ENCODE measurements around the gene OR8B4.
"Not testable (repeated sequence)": the region's sequence is repeated elsewhere in the genome, so short reads cannot be mapped to it uniquely, and the experiment has no call there.

The OR8B4 gene, protein sequence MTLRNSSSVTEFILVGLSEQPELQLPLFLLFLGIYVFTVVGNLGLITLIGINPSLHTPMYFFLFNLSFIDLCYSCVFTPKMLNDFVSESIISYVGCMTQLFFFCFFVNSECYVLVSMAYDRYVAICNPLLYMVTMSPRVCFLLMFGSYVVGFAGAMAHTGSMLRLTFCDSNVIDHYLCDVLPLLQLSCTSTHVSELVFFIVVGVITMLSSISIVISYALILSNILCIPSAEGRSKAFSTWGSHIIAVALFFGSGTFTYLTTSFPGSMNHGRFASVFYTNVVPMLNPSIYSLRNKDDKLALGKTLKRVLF

DNA sequence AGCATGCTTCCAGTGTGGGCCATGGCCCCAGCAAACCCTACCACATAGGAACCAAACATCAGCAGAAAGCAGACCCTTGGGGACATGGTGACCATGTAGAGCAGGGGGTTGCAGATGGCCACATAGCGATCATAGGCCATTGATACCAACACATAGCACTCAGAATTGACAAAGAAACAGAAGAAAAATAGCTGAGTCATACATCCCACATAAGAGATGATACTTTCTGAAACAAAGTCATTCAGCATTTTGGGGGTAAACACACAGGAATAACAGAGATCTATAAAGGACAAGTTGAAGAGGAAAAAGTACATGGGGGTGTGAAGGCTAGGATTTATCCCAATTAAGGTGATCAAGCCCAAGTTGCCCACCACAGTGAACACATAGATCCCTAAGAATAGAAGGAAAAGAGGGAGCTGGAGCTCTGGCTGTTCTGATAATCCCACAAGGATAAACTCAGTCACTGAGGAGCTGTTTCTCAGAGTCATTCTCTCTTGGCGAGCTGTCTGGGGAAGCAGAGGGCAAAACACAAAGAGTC, at the start of gene OR8B4:
OR8B4 (minus strand) TSS at position 488 of the 538 bp plus-strand sequence; CDS start at position 488, 0 bp downstream.
- no peak for DNase-seq

DNA sequence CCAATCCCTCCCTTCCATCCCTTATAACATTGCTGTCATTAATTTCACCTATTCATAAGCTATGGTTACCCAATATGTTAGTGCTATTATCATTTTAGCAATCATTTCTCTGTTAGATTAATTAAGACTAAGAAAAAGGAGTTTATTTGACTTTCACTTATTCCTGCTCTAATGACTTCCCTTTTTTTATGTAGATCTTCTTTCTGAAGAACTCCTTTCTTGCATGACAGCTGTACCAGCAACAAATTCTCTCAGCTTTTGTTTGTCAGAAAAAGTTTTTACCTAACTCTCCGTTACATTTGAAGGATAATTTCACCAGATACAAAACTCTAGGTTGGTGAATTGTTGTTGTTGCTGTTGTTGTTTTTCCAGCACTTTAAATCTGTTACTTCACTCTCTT, 49.4 kb upstream of the OR8B4 start:
- no peak for DNase-seq

DNA sequence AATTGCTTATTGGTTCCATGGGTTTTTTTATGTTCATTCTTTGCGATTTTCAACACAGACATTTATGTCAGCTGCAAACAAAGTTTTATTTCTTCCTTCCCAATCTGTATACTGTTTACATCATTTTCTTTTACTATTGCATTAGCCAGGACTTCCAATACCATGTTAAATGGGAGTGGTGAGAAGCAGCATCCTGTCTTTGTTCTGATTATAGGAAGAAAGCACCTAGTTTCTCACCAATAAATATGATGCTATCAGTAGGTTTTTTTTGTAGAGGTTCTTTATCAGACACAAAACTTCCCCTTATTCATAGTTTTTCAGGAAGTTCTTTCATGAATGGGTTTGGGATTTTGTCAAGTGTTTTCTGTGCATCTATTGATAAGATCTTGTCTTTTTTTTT, 48.8 kb upstream of the OR8B4 start:
- no peak for DNase-seq

DNA sequence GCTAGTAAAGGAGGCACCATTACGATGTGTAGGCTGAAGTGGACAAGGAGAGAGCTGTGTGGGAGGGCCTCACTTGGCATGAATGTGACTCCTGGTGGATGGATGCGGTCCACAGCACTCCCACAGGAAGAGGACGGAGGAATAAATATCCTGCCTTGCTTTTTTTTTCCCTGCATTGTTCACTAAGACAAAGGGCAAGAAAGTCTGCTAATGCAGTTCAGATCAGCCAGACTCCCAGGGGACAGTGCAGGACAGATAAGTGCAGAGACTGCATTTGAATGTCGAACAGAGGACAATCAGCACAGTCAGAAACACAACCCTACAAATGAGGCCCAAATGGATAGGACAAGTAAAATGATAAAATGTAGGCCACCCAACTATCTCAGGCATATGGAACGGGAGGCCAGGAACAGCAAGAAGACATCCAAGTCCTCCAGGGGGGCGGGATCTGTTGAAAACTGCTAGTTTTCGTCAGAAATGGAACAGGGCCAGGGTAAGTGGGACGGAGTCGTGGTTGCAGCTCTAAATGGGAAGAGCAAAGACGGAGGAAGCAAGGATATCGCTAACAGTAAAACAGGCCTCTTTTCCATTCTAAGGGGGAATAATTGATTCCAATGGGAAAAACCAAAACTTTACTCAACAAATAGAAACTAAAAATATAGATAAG, 46.0 kb upstream of the OR8B4 start:
- DNase-seq, result no peak

DNA sequence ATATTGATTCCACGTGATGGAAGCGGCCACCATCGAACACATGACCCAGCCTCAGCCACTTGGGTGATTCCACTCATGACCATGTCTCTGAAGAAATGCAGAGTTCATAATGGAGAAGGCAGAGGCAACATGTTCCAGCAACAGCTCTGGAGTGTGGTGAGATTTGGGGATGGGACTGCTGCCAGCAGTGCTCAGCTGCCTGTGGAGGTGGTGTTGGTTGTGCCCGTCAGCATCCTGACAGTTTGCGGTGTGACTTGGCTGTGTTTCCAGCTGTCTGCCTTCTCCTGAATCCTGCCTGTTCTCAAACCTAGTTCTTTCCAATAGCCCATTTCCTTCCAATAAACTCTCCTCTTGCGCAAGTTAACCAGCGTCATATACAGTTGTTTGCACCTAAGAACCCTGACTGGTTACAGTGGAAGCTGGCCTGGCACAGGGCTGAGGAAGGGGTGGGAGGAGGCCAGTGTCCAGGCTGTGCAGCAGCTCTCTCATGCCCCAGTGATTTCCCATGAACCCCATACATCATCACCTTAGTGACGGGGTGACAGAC, 42.8 kb upstream of the OR8B4 start:
- DNase-seq, result no peak

DNA sequence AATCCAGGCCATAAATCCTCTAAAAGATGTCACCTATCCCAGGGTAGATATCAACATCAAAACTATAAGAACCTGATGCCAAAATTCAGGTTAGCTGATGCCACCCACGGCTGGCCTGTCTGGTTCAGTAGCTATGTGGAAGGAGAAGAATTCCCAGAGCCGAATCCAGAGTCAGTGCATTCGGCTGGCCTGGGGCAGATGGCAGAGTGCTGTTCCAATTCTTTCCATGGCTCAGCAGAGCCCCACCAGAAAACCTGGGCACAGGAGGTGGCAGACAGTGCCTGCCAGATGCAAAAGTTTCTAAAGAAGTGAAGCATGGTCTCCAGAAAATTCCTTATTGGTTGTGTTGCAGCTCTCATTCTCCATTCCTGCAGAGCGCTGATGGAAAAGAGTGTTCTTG, 40.7 kb upstream of the OR8B4 start:
- no peak for DNase-seq

DNA sequence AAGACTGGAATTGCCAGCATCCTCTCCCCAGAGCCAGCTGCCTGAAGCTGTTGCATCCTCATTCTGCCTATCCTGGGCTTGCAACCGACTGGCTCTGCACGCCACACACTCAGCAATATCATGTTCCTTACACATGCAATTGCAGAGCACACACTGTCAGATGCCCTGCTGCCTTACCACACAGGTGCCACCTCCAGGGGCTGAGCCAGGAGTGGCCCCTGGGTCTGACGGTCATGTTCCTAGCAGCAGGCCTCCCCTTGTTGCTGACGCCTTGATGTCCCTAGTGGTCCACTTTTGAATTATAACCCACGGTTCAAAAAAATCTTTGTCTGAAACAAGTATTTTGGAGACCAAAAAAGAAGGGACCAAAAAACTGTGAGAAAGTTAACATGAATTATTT, 39.3 kb upstream of the OR8B4 start:
- no peak for DNase-seq

DNA sequence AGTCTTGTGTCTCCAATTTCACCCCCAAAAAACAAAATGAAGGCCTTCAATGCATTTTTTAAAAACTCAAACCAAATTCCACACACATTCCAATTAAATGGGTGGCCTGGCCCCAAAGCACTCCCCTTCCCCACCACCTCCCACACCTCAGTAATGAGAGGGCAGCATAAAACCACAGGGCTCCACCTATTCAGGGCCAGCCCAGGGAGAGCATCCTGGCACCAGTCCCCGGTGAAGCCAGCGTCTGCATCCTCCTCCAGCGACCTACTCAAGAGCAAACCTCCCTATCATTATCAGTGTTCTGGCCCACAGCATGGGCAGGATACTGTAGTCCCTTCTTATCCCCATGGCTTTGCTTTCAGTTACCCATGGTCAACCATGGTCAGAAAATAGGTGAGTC, 38.7 kb upstream of the OR8B4 start:
- no peak for DNase-seq

DNA sequence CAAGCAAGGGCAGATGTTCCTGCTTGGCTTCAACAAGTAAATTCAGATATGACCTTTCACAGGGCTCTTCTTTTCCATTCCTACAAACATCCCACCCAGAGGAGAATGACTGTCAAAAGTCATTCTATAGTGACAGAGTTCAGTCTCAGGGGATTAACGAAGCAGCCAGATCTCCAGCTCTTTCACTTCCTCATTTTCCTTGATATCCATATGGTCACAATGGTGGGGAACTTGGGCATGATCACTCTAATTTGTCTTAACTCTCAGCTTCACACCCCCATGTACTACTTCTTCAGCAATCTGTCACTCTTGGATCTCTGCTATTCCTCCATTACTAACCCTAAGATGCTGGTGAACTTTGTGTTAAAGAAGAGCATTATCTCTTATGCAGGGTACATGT, 35.8 kb upstream of the OR8B4 start:
- DNase-seq, result no peak

DNA sequence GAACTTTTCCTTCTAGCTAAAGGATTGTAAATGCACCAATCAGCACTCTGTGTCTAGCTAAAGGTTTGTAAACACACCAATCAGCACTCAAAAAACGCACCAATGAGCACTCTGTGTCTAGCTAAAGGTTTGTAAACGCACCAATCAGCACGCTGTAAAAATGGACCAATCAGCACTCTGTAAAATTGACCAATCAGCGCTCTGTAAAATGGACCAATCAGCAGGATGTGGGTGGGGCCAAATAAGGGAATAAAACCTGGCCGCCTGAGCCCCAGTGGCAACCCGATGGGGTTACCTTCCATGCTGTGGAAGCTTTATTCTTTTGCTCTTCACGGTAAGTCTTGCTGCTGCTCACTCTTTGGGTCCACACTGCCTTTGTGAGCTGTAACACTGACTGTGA, 34.7 kb upstream of the OR8B4 start:
- not testable (repeated sequence) for DNase-seq

DNA sequence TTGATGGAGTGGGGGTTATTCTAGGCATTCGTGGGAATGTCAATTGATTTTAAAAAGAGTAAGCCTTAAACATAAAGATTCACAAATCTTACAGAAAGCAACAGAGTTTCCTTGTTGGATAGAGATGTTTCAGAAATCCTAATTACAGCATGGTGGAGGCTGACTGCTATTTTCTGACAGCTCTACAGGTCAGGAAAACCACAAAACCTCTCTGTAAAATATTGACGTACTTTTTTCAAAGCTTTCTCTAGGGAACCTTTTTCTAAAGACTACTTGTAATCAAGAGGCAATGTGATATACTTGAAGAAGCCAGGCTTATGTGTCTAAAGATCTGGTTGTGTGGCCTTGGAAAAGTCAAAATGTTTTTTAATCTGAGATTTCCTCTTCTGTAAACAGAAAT, 29.9 kb upstream of the OR8B4 start:
- no peak for DNase-seq

DNA sequence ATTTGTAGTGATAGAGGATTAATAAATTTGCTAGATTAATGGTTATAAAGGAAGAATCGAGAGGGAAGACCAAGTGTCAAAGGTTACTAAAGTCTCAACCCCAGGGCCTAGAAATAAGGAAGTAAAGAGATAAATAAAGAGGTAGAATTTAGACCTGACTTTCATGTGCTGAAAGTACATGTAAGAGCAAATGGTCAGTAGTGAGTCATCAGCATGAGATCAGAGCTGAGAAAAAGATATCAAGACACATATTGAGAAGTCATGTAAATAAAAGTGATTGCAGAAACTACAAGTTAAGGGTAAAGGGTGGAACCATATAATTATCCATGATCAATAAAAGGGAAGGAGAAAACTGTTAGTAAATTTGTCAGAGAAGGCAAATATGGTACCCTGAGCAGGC, 22.2 kb upstream of the OR8B4 start:
- no peak for DNase-seq

DNA sequence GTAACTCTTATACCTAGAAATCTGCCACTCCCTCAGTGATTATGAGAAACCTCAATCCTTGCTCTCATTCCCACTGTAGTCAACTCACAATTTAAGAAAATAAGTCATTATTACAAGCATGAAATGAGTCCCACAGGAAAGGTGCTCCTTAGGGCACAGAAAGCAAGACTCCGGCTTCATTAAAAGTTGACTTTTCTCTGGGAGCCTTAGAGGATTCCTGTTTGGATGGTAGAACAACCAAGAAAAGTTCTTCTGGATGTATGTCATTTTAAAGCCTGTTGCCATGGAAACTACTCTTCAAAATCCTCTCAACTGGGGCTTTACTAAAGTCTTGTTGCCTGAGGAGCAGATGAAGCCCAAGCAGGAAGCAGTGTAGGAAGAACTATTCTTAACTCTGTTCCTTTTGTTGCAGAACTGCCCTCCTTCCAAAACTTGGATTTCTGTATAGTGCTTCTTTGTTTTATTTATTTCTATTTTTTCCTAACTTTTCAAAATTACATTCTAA, 21.0 kb upstream of the OR8B4 start, which contains the start of gene OR8B8:
OR8B8 (minus strand) TSS at position 51 of the 505 bp plus-strand sequence. CDS start 4,611 bp downstream, outside the sequence.
- DNase-seq, result no peak

DNA sequence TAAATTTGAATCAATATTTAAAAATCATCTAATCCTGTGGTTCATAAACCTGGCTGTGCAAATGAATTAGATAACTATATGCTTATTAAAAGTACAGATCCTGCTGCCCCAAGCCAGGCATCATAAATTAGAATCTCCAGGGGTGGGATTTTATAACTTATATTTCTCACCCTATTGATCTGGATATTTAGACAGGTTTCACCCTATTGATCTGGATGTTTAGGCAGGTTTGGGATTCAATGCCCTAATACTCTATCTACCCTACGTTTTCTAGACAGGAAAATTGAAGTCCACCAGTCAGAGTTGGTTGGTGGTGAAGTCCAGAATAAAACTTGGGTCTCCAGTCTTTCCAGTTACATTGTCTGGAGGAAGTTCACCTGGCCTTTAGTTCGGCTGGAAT, 18.2 kb upstream of the OR8B4 start:
- no peak for DNase-seq

DNA sequence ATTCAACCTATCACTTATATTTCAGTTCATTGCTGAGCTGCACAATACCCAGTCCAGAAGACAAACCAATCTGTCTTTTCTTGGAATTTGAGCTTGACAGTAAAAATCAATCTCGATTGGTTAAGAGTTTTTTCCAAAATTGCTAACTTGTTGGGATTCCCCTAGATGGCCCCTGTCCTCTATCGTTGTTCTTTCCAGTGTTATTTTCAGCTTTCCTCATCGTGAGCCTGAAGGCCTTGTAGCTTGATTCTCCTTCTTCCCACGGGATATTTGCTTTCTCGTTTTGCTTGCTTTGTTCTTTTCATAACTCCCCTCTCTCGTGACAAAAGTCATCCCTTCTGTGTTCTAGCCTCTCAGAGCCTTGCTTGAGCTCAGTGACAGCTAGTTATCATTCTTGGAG, 17.8 kb upstream of the OR8B4 start:
- DNase-seq, result no peak

DNA sequence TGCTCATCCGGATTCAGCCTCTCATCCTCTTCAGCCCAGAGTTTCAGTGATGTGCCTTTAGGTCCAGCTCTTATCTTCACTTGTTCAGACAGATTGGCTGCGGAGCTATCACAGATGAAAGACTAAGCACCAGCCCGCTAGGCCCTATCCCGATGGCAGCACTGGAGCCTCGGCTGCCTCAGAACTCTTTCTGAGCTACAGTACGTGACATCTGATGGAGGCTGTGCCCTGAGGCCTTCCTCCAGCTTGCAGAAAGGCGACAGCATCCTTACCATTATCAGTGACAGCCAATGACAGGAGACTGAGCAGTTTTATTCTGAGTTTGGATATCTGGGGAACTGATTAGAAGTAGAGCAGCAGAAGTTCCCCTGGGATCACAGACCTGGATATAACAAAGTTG, 16.8 kb upstream of the OR8B4 start:
- DNase-seq, result no peak

DNA sequence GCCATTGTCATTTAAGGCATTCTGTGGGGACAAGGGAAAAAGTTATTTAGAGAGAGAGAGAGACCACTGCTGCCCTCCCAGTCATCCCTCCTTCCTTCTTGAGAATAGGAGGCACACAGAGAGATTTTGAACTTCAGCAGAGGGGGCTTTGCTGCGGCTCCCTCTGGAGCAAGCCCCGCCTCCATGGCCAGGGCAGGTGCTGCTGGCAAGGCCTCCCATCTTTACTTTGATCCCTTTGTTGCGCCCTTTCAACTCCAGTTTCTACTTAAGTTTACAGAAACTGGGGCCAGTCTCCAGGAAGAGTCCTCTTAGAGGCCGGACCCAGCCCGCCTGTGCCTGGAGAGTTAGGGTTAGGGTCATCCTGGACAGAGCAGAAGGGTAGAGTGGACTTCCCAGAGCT, 16.4 kb upstream of the OR8B4 start:
- no peak for DNase-seq

DNA sequence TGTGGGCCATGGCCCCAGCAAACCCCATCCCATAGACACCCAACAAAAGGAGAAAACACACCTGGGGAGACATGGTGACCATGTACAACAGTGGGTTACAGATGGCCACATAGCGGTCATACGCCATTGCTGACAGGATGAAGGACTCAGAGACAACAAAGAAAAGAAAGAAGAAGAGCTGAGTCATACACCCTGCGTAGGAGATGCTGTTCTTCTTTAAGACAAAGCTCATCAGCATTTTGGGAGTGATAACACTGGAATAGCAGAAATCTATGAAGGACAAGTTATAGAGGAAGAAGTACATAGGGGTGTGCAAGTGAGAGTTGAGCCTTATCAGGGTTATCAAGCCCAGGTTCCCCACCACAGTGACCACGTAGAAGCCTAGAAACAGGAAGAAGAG, 15.9 kb upstream of the OR8B4 start:
- no peak for DNase-seq

DNA sequence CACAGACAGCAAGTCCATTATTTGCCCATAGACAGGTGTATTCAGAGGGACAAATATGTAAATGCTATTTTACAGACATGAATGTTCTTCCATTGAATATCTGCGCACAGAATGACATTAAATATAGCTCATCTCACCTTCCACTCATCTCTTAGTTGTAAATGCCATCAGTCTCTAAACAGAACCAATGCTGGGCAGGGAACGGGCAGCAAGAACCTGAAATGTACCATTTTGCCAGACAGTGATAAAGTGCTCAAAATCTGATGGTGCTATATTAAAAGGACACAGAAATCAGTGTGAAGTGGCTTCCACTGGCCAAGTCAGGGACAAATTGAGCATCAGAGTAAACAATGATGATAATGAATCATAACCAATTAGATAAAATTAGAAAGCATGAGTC, 10.0 kb upstream of the OR8B4 start:
- DNase-seq, result no peak

DNA sequence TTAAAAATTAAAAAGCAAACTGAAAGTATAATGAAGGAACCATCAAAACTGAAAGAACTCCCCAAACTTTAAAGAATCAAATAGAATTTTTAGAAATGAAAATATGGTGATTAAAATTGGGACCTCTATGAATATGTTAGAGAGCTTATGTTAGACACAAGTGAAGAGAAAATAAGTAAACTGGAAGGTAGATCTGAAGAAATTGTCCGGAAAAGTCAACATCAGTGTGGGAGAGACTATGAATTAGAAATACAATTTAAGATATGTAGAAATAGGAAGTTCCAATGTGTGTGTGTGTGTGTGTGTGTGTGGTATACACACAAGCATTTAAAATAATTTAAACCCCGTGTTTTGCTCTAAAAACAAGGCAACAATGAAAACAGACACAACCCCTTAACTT, 4.9 kb upstream of the OR8B4 start:
- DNase-seq, result no peak

DNA sequence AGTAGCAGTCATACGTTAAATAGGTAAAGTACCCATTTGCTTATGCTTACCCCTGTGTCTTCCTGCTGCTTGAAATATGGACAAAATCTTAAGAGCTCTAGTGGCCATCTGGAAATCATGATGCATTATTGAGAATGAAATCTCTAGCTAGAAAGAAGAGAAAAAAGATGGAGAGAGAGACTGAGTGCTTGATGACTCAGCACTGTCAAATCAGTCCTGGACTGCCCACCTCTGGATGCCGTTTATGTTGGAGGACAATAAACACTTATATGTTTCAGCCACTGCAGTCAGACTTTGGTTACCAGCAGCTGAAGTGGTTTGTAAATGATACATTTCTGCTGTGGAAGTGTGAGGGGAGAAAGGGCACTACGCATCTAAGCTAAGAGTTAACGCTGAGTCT, 3.6 kb downstream of the OR8B4 start:
- no peak for DNase-seq

DNA sequence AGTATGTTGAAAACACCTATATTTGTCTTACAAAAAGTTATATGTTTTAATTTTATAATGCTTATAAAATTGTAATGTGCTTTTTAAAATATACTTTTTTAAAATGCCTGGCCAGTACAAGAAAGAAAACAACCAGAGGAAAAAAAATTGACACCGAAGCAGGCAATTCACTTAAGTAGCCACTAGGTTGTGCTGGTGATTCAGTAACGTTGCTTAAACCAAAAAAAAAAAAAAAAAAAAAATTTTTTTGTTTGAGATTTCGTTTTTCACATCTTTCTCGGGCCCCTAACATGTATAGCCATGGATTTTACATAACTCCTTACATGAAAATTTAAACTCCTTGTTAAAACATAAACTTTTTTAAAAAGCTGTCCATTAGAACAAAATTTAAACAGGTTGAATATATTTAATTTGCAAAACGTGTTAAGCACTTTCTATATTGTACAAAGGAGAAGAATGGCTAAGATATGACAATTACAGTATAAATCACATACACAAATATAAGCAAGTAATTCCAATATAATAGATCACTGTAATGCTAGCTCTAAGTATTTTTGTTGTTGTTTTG, 9.2 kb downstream of the OR8B4 start:
- DNase-seq, result no peak

DNA sequence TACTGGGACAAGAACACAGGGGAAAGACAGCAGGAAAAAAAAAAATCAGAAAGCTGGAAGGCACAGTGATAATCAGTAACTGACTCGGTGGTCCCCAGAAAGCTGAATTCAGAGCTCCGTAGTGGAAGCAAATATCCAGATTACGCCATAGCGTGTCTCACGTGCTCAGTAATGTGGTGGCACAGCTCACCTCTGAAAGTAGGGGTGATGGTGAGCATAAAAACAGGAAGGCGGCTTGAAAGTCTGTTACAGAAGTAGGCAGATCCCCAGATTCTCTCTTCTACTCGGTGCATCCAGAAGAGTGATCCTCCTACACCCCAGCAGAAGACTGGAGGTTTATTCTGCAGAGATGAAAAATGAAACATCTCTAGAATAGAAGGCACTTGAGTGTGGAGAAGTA, 14.8 kb downstream of the OR8B4 start:
- no peak for DNase-seq

DNA sequence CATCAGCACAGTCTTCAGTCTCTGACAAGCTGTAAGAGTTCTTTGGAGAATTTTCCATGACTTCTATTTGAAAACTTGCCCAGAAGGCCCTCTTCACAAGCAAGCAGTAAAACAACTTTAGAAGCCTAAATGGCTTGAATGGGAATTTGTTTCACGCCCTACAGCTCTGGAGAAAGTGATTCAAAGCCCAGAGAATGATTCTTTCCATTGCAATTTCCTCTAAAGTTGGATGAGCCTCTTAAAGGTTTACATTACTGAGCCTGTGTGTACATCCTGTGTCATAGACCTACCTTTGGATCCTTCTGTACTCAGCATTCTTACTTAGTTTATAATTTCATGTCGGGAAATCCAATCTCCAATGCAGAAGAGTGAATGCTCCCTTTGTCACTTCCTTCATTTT, 19.1 kb downstream of the OR8B4 start:
- DNase-seq, result no peak
